Measurements from ENCODE around the gene ASB18. TPM values are rescaled to one million over a fixed set of nuclear protein-coding genes. Genes with fewer than 3 reads are reported as not detected.

Gene ASB18
- total RNA-seq, 4 donors from 2014 or later = not detected

DNA sequence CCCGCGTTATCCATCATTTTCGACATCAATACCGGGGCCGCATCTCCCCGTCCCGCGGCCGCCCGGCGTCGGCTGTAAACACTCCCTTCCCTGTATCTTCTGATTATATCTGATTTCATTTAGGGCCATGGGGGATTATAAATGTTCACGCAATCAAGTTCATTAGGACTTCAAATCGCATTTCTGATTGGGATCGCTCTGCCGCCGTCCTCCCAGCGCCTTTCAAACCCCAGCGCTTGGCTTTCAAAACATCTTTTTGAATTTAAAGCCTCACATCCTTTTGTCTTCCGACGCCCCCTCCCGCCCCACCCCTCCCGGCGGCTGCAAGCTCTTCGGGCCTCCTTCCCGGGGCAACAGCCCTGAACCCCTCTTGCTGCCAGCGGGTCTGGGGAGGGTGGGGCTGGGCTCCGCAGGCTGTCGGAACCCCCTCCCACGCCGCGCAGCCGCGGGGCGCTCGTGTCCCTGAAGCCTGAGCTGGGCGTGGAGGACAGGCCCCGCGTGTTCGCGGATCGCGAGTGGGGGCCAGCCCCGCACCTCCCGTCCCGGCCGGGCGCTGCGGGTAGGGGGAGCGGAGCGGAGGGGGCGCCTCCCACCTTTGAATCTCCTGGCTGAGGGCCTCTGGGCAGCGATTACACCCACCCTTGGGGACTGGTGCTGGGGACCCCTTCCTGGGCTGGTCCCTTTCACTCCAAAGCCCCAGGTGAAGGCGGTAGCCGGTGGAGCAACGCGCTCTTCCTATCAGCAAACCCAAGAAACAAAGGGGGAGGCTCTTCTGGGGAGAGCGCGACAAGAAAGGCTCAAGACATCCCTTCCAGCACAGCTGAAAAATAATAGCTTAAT is 84.8 kb downstream of the ASB18 start:
- H3K27ac ChIP-seq = no peak overlapping the region
- no peak overlapping the region for H3K4me3 ChIP-seq
- H3K9me3 ChIP-seq = no peaks in the 10 kb centered on the region
- WGBS, 2 donors (ENCODE audit: low coverage in 1 of 2) = 7 to 15% methylated on average over 3 to 49 of the region's 59 CpGs
- DNase-seq = no peak
- peaks cover 97% of the 10 kb centered on the region for H3K27me3 ChIP-seq
- intact Hi-C loops (cut with DNase I; ENCODE audit: low total_unique reads) = loop anchor here (5.0 kb wide), 1 partner anchor 412 kb away; no protein-coding TSS in a partner anchor
- peaks cover 7 to 21% (median 14%) of the 10 kb centered on the region in 4 donors for H3K4me1 ChIP-seq
- in situ Hi-C loops (cut with MboI; ENCODE audit: low pct_ligation_motif_present in 1 of 4, low pct_unique_long_range_greater_than_20kb in 1 of 4, low sequenced_read_pairs in 3 of 4) = loop anchor here (10.0 kb wide), 2 partner anchors 395 to 405 kb away; no protein-coding TSS in a partner anchor
- TF ChIP-seq POLR2AphosphoS5 (IDR thresholded peaks at IDR 0.05) = no peak
- TF ChIP-seq, protein P1, sequence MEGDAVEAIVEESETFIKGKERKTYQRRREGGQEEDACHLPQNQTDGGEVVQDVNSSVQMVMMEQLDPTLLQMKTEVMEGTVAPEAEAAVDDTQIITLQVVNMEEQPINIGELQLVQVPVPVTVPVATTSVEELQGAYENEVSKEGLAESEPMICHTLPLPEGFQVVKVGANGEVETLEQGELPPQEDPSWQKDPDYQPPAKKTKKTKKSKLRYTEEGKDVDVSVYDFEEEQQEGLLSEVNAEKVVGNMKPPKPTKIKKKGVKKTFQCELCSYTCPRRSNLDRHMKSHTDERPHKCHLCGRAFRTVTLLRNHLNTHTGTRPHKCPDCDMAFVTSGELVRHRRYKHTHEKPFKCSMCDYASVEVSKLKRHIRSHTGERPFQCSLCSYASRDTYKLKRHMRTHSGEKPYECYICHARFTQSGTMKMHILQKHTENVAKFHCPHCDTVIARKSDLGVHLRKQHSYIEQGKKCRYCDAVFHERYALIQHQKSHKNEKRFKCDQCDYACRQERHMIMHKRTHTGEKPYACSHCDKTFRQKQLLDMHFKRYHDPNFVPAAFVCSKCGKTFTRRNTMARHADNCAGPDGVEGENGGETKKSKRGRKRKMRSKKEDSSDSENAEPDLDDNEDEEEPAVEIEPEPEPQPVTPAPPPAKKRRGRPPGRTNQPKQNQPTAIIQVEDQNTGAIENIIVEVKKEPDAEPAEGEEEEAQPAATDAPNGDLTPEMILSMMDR (IDR thresholded peaks at IDR 0.05) = no peak
- H3K36me3 ChIP-seq = no peaks in the 10 kb centered on the region

DNA sequence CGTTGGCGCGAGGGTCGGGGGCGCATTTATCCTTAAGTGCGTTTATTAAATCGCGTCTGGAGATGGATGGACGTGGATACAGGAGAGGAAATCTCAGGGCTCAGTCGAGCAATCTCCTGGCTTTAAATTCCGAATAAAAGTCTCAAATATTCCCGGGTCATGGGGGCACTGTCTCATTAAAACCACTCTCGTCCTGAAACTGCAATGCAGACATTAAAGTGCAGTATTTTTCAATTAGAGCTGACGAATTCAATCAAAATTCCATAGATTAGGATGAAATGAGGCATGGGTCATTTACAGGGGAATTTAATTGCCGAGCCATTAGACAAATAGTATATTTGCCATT is 85.3 kb downstream of the ASB18 start:
- Histone ChIP-seq H3K27ac (no peak overlapping the region), H3K36me3 (no peaks in the 10 kb centered on the region), H3K4me3 (peak overlapping the region in 2 of 4 donors; percentile 26 to 44), H3K27me3 (peaks cover 97% of the 10 kb centered on the region), H3K9me3 (no peaks in the 10 kb centered on the region), H3K4me1 (peaks cover 7 to 27% (median 14%) of the 10 kb centered on the region in 4 donors)
- WGBS, 2 donors (ENCODE audit: low coverage in 1 of 2) = 12 to 15% methylated on average over 5 to 10 of the region's 15 CpGs
- intact Hi-C loops (cut with DNase I; ENCODE audit: low total_unique reads) = no loop called here
- in situ Hi-C loops (cut with MboI; ENCODE audit: low pct_ligation_motif_present in 1 of 4, low pct_unique_long_range_greater_than_20kb in 1 of 4, low sequenced_read_pairs in 3 of 4) = loop anchor here in 1 of 4 donors (10.0 kb wide), 1 partner anchor 404 kb away; no protein-coding TSS in a partner anchor
- TF ChIP-seq POLR2AphosphoS5 (IDR thresholded peaks at IDR 0.05) = no peak
- no peak for TF ChIP-seq POLR2A (IDR thresholded peaks at IDR 0.05)
- no peak for TF ChIP-seq EP300 (IDR thresholded peaks at IDR 0.05; ENCODE audit: low read depth)
- TF ChIP-seq, protein P1 (IDR thresholded peaks at IDR 0.05) = no peak
- no peak for DNase-seq

DNA sequence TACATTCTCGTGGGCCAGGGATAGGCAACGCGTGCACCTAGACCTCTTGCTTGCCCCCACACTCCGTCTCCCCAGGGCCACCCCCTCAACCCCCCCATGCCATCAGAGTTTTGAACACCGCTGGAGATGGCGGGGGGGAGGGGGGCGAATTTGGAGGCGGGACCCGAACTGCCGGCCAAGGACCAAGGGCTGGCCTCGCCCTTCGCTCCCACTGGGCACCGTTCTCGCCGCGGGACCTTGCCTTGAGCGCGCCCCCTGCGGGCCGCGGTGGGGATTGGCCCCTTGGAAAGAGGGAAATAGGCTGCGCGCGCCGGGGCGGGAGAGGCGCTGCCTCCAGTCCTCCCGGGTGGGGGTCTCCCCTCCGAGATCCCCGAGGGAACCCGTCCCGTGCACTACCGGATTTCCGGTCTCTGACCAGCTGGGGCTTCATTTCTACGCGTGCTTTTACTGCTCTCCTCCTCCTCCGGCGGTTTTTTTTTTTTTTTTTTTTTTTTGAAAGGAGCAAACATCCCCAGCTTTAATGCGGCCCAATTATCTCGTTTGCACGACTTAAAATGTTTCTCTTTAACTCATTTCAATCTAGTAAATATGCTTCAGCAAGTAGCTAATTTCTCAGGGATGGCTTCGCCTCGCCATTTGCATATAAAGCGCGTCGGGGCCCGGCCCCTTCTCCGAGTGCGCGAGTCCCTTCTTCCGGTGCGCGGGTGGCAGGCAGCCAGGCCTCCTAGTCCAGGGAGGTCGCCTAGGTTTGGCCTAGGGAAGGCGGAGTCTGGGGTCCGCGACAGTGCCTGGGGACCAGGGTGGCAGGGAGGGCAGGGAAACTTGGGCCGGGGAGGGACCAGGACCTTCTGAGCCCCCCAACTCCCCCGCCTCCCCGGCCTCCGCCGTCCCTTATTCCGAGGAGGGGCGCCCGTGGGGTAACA is 86.0 kb downstream of the ASB18 start:
- peaks cover 97% of the 10 kb centered on the region for H3K27me3 ChIP-seq
- no peaks in the 10 kb centered on the region for H3K36me3 ChIP-seq
- peak overlapping the region in 3 of 4 donors; percentile 12 to 44 (median 26) for H3K4me3 ChIP-seq
- 2 to 7% methylated on average over 13 to 58 of the region's 65 CpGs for WGBS, 2 donors (ENCODE audit: low coverage in 1 of 2)
- TF ChIP-seq EP300 (IDR thresholded peaks at IDR 0.05; ENCODE audit: low read depth) = no peak
- TF ChIP-seq, protein P1 (IDR thresholded peaks at IDR 0.05) = peak; percentile 64 to 83 (median 75)
- intact Hi-C loops (cut with DNase I; ENCODE audit: low total_unique reads) = no loop called here
- peaks cover 7 to 32% (median 20%) of the 10 kb centered on the region in 4 donors for H3K4me1 ChIP-seq
- H3K9me3 ChIP-seq = no peaks in the 10 kb centered on the region
- in situ Hi-C loops (cut with MboI; ENCODE audit: low pct_ligation_motif_present in 1 of 4, low pct_unique_long_range_greater_than_20kb in 1 of 4, low sequenced_read_pairs in 3 of 4) = loop anchor here in 1 of 4 donors (10.0 kb wide), 1 partner anchor 403 kb away; no protein-coding TSS in a partner anchor
- H3K27ac ChIP-seq = no peak overlapping the region
- peak; percentile 58 for DNase-seq

DNA sequence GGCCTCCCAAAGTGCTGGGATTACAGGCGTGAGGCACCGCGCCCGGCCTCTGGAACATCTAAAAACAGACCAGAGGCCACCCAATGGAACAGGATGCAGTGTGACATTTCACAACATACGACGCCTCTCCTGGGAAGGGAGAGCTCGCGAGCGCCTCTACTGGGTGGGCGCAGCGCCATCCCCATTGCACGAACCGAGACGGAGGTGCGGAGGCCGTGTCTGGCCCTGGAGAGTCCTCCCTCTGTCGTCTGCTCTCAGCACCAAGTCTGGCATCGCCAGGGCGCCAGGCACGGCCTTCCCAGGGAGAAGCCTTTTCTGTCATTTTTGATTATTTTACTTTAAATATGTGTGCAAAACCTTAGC is 86.6 kb downstream of the ASB18 start:
- intact Hi-C loops (cut with DNase I; ENCODE audit: low total_unique reads) (no loop called here), in situ Hi-C loops (cut with MboI; ENCODE audit: low pct_ligation_motif_present in 1 of 4, low pct_unique_long_range_greater_than_20kb in 1 of 4, low sequenced_read_pairs in 3 of 4) (loop anchor here in 1 of 4 donors (10.0 kb wide), 1 partner anchor 403 kb away; no protein-coding TSS in a partner anchor)
- whole genome bisulfite sequencing, 2 donors (ENCODE audit: low coverage in 1 of 2) = 16% methylated on average over 20 of the region's 20 CpGs; no CpG with 5 or more reads in 1 of the 2 donors

More for the DNA sequence above, 86.6 kb downstream of the ASB18 start:
- Histone ChIP-seq H3K27ac (no peak overlapping the region), H3K4me1 (peaks cover 7 to 39% (median 21%) of the 10 kb centered on the region in 4 donors), H3K27me3 (peaks cover 99% of the 10 kb centered on the region), H3K4me3 (no peak overlapping the region), H3K36me3 (no peaks in the 10 kb centered on the region), H3K9me3 (no peaks in the 10 kb centered on the region)
- no peak for TF ChIP-seq POLR2A (IDR thresholded peaks at IDR 0.05)
- TF ChIP-seq POLR2AphosphoS5 (IDR thresholded peaks at IDR 0.05) = no peak
- no peak for TF ChIP-seq EP300 (IDR thresholded peaks at IDR 0.05; ENCODE audit: low read depth)
- TF ChIP-seq, protein P1 (IDR thresholded peaks at IDR 0.05) = no peak
- peak; percentile 33 for DNase-seq

All from transverse colon (tissue), 4 donors.